NCI-H128 (cell line): ENCODE results near the gene NUP205.

ENCODE experiments used
- DNase-seq: peaks from one replicate; lab custom pipeline; 2025; ENCODE audit not compliant: unreplicated experiment; lab: John Stamatoyannopoulos, UW

Gene NUP205

DNA sequence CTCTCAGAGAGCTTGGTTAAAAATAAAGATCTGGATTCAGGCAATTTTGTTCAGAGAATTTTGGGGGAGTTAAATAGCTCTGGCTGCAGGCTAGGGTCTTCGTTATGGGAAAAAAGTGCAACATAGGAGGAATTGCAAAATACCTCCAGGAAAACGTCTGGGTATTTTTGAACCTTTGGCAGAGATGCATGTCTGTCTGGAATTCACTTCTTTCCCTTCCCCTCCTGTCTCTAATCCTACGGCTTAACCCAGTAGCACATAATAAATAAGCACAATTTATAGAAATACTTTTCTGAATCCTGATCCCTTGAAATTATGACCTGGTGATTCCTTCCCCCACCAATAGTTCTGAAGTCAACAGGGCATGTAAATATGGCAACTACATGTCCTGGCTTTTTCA, 19.3 kb upstream of the NUP205 start:
- DNase-seq: no peak

DNA sequence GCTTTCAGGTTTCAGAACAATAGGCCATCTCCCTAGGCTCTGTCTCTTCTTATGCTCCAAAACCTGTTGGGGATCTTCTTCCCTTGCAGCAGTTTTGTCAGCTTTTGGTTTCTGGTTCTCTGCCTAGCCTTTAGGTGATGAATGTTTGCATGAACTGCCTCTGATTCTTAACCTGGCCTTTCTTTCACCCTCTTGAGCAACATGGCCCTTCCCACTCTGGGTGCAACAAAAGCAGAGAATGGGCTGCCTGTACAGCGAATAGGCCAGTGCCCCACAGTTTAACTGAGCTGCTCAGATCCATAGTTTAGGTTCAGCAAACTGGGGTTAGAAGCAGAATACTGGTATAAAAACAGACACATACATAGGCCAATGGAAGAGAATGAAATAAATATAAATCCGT, 18.1 kb upstream of the NUP205 start:
- DNase-seq: no peak

DNA sequence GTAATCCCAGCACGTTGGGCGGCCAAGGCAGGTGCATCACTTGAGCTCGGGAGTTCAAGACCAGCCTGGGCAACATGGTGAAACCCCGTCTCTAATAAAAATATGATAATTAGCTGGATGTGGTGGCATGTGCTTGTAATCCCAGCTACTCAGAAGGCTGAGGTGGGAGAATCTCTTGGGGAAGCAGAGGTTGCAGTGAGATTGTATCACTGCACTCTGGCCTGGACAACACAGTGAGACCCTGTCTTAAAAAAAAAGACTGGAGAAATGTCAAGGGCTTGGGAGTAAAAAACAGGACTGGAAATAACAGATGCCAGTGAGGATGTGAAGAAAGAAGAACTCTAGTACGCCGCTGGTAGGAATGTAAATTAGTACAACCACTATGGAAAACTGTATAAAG, 16.7 kb upstream of the NUP205 start:
- DNase-seq: no peak

DNA sequence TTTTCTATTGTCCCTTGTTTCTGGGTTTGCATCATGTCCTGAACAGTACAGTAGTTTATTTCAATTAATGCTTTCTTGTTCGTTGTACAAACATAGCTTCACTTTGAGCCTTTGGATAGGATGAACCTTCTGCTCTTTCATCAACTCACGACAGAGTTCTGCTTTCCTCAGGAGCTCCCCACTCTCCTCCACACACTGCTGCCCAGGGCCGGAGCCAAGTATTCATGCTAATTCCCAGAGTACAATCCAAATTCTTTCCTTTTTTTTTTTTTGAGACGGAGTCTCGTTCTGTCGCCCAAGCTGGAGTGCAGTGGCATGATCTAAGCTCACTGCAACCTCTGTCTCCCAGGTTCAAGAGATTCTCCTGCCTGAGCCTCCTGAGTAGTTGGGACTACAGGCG, 7.5 kb upstream of the NUP205 start:
- no peak for DNase-seq

DNA sequence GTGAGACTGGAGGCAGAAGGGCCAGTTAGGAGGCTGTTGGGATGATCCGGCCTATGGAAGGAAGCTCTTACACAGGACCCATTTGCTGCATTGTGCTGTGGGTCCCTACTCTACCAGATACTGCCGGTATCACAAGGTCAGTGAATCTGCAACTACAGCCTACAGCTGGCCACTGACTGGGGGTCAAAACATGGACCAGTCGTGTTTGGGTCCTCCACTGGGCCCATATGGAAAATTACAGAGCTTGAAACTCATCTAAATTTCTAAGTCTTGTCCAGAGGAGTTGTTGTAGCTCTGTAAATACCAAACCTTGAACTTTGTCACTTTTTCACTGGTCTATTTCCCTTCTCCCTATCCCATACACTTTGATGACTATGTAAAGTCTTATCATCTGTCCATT, 5.6 kb upstream of the NUP205 start:
- no peak for DNase-seq

DNA sequence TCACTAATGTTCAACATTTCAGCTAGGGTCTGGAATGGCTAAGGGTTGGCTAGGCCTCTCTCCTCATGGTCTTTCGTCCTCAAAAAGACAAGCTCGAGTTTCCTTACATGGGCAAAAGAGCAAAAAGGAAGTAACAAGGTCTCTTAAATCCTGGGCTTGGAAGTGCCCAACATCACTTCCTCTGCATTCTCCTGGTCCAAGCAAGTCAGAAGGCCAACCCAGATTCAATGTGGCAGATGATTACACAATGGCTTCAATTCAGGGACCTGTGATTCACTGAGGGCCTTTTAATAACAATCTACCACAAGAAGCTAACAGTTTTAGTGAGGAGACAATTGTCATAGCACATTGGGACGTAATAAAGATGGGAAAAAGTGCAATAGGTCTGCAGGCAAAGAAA, 4.4 kb upstream of the NUP205 start:
- no peak for DNase-seq

DNA sequence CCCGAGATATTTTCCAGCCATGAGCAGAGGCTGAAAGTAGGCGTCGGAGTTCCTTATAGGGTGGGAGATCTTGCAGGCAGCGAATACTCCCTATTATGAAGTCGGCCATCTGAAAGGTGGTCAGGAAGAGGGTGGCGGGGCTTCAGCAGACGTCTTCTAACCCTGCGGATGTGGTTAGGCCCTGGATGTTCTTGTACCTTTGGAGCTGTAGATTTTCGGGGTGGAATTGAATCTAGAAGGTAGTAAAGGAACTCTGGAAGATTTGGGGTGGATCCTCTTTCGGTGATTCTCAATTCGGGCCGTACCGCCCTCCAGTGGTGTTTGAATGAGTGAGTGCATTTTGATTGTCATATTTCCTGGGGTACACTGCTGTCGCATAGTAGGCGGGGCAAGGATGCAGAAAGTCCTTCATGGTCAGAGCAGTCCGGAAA, 635 bp downstream of the NUP205 start:
- DNase-seq: peak; percentile 51

DNA sequence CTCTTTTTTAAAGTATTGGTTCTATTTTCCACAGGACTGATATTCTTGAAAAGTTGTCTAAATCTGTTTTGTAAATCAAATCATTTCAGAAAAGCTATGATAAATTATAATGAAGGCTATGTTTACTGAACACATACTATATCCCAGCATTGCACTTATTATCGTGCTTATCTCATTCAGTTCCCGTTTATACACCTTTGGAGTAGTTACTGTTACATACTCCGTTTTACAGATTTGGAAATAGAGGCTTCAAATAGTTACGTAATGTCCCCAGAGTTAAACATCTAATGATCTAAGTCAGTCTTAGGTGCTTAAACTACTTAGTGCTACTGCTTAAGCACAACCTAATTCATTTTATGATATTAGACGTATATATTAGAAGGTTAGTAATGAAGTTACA, 1.2 kb downstream of the NUP205 start:
- DNase-seq: no peak

DNA sequence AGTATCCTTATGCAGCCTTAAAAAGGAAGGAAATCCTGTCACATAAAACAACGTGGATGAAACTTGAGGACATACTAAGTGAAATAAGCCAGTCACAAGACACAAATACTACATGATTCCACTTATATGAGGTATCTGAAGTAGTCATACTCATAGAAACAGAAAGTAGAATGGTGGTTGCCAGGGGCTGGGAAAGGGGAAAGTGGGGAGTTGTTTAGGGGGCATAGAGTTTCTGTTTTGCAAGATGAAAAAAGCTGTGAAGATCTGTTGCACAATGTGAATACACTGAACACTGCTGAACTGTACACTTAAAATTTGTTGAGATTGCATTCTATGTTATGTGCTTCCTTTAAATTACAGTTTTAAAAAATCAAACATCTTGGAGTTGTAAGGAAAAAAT, 2.9 kb downstream of the NUP205 start:
- no peak for DNase-seq

DNA sequence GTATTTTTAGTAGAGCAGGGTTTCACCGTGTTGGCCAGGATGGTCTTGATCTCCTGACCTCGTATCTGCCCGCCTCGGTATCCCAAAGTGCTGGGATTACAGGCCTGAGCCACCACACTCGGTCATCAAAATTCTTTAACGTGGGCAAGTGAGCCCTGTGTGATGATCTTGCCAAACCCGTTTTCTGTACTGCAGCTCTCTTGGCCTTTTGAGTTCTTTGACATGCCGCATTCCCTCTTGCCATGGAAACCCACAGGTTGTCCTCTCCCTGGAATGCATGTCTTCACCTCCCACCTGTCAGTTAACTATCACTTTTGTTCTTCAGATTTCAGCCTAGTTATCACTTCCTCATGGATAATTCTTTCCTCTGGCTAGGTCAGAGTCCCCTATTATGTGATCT, 5.0 kb downstream of the NUP205 start:
- no peak for DNase-seq

DNA sequence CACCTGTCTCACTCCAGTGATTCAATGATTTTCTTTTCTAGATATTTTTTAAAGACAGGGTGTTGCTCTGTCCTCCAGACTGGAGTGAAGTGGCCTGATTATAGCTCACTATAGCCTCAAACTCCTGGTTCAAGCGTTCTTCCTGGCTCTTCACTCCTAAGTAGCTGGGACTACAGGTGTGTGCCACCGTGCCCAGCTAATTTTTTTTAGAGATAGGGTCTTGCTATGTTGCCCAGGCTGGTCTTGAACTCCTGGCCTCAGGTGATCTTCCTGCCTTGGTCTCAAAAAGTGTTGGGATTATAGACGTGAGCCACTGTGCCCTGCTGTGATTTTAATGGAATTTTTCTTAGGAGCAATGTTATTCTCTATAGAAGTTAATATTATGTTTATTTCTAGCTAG, 14.1 kb downstream of the NUP205 start:
- no peak for DNase-seq

DNA sequence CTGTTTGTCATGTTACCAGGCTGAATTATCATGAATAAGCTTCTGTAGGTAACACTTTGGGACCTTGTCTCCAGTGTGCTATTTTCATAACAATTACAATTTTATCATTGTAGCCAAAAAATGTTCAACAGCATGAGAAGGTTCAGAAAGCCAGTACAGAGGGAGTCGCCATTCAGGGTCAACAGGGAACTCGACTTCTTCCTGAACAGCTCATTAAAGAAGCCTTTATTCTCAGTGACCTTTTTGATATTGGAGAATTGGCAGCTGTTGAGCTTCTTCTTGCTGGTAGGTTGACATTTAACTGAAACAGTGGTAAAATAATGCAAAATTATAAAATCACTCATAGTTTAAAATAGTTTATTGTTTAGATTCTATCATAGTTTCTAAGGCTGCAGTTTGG, 15.8 kb downstream of the NUP205 start:
- DNase-seq: no peak

DNA sequence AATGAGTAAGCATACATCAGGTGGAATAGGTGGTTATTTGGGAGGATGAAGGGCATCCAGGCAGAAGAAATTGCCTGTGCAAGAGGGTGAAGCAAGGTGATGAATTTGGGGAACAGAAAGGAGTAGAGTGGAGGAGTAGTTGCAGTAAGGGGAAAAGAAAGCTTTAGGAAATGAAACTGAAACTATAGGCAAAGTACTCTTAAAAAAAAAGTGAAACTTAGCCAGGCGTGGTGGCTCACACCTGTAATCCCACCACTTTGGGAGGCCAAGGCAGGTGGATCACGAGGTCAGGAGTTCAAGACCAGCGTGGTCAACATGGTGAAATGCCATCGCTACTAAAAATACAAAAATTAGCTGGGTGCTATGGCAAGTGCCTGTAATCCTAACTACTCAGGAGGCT, 17.6 kb downstream of the NUP205 start:
- DNase-seq: no peak

DNA sequence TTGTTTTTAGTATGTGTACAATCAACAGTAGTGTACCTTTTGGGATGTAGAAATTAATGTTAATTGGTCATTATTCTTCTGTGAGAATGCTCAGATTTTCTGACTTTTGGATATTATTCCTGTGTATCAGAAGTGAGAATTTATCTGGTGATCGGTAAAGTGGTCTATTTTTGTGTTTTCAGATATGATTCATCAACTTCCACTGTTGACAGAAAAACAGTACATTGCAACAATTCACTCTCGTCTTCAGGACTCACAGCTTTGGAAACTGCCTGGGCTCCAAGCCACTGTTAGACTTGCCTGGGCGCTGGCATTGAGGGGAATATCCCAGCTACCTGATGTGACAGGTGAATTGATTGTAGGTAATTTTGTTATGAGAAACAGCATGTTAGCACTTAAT, 20.9 kb downstream of the NUP205 start:
- no peak for DNase-seq

DNA sequence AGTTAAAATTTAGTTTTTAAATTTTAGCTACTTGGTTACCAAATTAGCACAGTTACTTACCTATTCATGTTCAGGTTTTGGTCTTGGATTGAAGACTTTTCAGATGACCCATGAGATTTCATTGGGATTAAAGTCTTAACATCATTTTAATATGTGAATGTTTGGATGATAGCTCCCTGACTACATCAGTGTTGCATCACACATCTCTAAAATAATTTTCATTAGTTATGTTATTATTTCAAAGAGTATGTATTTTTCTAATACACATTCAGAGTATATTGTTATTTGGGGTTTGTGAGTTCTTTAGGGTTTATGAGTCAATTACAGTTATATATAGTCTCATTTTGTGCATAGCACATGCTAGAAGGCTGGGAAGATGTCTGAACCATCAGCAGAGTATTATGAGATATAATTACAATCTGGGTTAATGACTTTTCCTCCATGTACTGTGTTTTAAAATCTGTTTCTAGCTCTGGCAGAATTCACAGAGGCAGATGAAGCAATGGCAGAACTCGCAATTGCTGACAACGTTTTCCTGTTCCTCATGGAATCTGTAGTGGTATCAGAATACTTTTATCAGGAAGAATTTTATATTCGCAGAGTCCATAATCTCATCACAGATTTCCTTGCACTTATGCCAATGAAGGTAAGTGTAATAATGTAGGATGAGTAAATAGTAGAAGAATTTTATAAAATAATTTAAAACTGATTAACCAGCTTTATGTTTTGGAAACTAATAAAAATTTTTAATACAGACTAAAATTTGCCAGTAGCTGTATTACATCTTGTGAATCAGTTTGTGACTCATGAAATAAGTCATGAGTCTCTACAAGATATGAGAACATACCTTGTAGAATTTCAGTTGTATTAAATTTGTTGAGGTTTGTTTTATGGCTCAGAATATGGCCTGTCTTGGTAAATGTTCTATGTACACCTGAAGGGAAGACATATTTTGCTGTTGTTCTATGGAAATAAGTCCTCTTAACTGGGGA, 26.9 kb downstream of the NUP205 start:
- DNase-seq: no peak

DNA sequence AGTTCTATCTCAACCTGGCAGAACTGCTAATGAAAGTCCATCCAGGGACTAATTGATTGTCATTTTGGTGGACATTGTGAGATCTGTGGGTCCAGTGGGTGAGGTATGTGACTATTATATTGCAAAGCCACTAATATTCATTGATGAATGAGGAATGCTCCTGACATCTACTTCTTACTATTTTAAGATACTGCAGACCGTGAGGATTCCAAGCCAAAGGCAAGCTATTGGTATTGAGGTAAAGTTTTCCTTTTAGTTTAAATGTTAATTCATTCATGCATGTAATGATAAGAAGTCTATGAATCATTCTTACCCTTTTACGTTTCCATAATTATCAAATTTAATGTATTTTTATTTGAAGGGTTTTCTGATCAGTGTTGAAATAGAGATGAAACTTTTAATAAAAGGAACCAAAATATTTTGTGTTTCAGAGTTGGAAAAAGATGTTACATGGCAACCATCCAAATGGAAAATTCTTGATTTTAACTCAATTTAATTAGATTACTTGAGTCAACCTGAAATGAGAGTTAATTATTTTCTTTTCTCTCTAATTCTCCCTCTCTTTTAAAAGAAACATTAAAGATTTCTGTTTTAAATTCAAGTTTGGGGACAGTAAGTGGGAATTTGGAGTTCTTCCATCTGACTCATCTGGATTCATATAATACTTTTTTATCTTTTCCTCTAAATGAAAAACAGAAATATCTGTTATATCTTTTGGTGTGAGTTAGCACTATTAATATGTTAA, 39.6 kb downstream of the NUP205 start:
- no peak for DNase-seq

DNA sequence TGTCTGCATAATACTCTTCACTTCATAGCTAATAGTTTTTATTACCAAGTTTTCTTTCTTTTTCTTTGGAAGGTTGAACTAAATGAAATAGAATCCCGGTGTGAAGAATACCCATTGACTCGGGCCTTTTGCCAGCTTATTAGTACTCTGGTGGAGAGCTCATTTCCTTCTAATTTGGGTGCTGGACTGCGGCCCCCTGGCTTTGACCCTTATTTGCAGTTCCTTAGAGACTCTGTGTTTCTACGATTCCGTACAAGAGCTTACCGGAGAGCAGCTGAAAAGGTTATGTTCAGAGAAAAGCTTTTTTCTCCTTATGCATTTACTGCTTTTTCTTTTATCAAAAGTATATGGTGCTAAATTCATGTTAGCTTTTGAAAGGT, 40.2 kb downstream of the NUP205 start:
- no peak for DNase-seq

DNA sequence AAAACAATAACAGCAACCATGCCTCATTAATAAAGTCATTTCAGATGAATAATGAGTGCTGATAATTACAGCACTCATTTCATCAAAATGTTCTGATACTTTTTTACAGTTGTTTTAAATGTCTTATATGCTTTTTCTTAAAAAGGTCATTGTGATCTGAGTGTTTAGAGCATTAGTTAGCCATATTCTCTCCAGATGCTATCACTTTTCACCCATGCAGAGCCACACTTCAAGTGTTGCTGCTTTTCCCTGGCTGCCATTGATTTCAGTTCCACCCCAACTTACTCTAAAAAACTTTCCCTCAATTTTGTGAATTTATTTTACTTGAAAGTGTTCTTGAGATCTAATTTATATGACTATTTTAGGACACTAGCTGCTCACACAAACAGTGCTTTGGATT, 41.8 kb downstream of the NUP205 start:
- no peak for DNase-seq

DNA sequence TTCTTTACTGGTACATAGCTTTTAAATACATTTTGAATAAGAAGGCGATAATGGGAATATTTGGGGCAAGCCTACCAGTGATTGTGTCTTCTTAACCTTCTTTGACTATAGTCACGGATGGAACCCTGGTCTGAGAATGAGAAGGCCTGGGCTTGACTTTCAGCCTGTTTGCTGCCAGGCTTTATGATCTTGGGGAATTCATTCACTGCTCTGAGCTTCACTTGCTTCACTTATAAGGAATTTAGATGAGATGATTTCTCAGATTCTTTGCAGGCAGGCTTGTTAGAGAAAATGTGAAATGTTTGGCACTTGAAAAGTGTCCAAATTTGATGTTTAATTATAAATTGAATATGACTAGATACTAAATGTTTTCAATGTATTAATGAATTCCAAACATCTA, 42.5 kb downstream of the NUP205 start:
- no peak for DNase-seq

DNA sequence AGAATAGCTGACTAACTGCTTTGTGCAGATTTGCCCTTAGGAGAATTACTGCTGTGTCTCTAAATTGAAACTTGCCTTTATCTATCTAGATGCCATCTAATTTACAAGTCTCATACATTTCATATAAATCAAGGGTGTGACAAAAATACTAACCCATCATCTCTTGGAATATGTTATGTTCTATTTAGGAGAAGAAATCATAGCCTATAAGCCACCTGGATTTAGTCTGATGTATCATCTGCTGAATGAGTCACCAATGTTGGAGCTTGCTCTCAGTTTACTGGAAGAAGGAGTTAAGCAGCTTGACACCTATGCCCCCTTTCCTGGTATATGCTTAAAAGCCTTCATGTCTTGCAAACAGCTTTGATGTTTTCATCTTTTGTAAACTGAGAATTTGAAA, 43.5 kb downstream of the NUP205 start:
- no peak for DNase-seq

DNA sequence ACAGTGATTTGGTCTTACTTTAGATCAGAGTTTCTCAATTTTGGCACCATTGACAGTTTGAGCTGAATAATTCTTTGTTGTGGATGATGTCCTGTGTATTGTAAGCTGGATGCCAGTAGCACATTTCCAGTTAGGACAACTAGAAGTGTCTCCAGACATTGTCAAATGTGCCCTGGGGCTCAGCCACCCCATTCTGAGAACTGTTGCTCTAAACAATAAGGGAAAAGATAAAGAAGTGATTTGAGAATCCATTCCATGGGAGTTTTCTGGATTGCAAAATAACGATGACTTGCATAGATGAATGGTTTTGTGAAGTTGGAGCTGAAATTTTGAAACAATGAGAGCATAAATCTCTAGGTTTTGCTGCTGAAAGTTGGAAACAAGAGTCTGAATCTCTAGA, 44.6 kb downstream of the NUP205 start:
- no peak for DNase-seq

DNA sequence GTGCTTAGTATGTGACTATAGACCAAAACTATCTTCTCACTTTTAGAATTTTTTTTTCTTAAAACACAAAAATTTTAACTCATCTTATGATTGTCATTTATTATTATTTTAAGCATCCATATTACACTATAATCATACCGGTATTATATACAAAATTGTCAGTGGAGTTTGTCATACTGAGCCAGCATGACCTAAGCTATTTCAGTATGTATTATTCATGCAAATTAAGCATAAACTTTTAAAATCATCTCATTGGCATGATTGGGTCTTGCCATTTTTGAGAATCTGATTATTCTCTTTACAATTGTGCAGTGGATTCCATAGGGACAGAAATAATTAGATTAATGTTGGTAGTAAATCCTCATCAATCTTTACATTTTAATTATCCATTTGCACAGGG, 58.4 kb downstream of the NUP205 start:
- DNase-seq: no peak
